Vagina (tissue), 2 donors: ENCODE measurements around the gene RNF213.

Source experiments
- POLR2A ChIP-seq, 2 donors: fragments of 450-650 bp; IDR thresholded peaks; one replicate each; pipeline ENCODE4 v1.6.1; 2017; ENCODE audit warnings: antibody characterized with exemption in 2 of 2, mild to moderate bottlenecking in 2 of 2, moderate library complexity in 2 of 2
- TF ChIP-seq, protein P1 (sequence below), 3 experiments: fragments of 450-650 bp in 2 of 3; fragments of 200-600 bp in 1 of 3; sonication (generic) in 1 of 3; IDR thresholded peaks; one replicate each; pipeline ENCODE4 v1.5.1; 2017 to 2019; ENCODE audit warnings: antibody characterized with exemption in 3 of 3, mild to moderate bottlenecking in 2 of 3, moderate library complexity in 2 of 3

DNA sequence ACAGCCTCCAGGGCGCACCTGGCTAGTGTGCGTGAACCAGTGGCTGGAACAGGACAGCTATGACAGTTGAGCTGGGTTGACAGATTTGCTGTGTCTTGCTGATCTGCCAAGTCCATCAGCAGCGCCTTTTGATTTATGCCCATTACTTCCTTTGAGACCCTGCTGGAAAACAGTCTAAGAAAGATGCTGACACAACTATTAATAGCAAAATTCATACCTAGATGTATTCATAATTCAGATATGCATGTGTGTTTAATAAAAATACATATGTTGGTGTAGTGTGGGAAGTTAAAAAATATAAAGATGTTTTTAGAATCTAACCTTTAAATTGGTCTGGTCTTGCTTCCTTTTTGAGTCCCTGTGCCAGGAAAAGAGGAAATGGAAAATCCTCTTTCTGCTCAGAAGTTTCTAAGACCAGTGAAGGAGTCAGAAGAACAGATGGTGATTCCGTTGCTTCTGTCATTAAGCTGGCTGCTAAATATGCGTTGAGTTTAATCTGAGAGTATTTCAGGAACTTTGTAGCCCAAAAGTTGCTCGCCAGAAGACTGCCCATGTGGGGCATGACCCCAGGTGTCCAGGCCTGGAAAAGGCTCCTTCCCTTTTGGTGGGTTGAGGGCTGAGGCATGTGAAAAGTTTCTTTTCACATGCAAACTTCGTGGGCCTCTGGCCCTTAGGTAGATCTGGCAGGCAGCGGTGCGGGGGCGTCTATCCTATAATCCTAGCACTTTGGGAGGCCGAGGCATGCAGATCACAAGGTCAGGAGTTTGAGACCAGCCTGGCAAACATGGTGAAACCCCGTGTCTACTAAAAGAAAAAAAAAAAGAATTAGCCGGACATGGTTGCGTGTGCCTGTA is 114.3 kb downstream of the RNF213 start:
- TF ChIP-seq, protein P1, sequence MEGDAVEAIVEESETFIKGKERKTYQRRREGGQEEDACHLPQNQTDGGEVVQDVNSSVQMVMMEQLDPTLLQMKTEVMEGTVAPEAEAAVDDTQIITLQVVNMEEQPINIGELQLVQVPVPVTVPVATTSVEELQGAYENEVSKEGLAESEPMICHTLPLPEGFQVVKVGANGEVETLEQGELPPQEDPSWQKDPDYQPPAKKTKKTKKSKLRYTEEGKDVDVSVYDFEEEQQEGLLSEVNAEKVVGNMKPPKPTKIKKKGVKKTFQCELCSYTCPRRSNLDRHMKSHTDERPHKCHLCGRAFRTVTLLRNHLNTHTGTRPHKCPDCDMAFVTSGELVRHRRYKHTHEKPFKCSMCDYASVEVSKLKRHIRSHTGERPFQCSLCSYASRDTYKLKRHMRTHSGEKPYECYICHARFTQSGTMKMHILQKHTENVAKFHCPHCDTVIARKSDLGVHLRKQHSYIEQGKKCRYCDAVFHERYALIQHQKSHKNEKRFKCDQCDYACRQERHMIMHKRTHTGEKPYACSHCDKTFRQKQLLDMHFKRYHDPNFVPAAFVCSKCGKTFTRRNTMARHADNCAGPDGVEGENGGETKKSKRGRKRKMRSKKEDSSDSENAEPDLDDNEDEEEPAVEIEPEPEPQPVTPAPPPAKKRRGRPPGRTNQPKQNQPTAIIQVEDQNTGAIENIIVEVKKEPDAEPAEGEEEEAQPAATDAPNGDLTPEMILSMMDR (IDR thresholded peaks at IDR 0.05) = no peak
- no peak for TF ChIP-seq POLR2A (IDR thresholded peaks at IDR 0.05)
